Islet of Langerhans (tissue), 1 donor: Measurements from ENCODE around the gene USP6NL.

Source experiments
- FAIRE-seq: peaks from one replicate; lab custom pipeline; 2011; peaks lifted over from hg19 to GRCh38; lab: Jason Lieb, UNC

Gene USP6NL

DNA sequence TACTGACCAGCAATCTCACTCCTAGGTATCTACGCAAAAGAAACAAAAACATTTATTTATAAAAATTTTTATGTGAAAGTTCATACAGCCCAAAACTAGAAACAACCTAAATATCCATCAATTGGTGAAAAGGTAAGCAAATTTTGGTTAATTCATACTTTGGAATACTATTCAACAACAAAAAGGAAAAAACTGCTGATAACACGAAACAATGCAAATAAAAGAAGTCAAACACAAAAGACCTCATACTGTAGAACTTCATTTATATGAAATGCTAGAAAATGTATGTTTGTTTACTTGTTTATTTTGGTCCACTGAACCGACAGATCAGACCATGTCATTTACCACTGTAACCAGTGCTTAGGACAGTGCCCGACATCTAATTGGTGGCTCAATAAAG lies 60.3 kb downstream of the USP6NL start:
- peak; percentile 45 for FAIRE-seq

- FAIRE-seq = no peak
Observed at GRCh38 chr10:11548768-11549099, 62.7 kb downstream of the USP6NL start.

DNA sequence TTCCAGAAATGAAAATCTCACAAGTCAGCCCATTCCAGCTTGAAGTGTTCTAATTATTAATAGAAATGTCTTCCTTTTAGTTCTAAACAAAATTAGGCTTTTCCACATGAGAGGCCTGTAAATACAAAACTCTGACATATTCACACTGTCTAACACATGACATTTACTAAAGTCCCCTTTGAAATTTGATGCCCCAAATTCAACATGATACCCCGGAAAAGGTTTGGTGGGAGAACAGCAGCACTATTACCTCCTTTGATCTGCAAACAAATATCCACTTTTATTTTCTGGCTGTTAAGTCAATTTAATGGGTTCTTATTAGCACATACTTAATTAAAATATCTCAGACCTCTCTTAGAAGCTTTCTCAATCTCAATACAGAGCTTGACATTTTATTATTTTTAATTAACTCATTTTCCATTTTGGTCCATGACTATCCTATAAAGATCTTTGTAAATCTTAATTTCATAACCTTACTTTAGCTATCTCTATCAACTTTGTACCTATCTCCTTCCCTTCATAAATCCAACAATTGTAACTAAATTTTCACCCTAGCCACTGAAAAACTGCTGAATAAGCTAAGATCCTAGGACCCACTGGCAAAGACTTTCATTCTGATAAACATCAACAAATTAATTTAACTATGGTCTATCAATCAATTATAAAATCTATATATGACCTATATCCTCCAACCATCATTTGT lies 63.2 kb downstream of the USP6NL start:
- FAIRE-seq = peak; percentile 21

- FAIRE-seq = no peak
Observed at GRCh38 chr10:11546581-11546980, 64.9 kb downstream of the USP6NL start.

DNA sequence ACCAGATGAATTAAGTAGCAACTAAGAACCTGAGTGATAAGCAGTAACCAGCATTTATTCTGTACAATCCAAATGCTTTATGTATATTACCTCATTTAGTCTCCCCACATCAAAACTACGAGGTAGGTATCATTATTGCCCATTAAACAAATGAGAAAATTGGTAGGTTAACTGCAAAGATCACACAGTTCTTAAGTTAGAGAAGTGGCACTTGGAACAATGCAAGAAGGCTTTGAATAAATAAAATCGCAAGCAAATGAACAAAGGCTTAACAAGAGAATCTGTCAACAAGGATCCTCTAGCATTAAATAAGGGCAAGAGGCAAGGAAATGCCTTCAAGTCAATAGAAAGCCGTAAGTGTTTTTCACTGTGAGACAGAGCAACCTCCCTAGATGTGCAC lies 70.2 kb downstream of the USP6NL start:
- no peak for FAIRE-seq

GRCh38 chr10:11539191-11539868 lies 72.1 kb downstream of the USP6NL start:
- peak; percentile 84 for FAIRE-seq

- no peak for FAIRE-seq
Observed at GRCh38 chr10:11538834-11539190, 72.6 kb downstream of the USP6NL start.

- no peak for FAIRE-seq
Observed at GRCh38 chr10:11536228-11536627, 75.2 kb downstream of the USP6NL start.

DNA sequence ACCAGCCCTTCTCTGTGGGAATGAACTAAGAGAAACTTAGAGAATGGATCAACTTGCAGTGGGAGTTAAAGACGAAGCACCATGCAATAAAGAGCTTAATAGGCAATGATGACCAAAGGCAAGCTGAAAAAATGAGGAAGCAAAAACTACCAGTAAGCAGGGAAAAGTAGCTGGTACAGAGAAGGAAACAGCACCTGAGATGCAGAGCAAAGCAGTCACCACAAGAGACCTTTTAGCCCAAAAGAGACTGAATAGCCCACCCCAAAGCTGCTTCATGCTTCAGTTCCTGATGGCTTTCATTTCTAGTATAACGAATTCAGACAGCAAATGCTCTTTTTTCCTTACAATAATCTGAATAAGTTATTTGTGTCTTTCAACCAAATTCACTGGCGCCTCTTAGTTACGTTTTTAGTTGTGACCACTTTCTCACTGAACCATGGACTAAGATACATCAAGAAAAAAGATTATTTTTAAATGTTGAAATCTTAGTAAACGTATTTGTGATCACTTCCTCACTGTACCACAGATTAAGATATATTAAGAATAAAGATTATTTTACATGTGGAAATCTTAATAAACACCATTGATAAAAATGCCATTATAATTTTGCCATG lies 76.0 kb downstream of the USP6NL start:
- FAIRE-seq = no peak

GRCh38 chr10:11533328-11533781 lies 78.1 kb downstream of the USP6NL start:
- no peak for FAIRE-seq

DNA sequence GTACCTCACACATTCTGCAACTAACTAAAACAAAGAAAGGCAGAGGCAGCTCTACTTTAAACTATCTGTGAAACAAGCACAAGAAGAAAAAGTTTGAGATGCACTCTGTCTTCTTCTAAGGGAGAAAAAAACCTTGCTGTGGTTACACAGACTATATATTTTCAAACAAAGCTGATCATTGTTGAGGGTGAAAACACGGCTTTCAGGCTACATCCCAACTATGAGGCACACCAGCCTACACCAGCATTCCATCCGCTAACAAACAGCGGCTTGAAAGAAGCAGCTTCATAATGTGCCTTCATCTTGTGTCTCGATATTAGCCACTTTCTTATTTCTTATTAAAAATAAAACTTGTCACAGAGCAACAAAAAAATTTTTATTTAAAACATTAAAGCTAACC lies 79.1 kb downstream of the USP6NL start:
- no peak for FAIRE-seq

GRCh38 chr10:11530806-11531205 lies 80.6 kb downstream of the USP6NL start:
- no peak for FAIRE-seq

DNA sequence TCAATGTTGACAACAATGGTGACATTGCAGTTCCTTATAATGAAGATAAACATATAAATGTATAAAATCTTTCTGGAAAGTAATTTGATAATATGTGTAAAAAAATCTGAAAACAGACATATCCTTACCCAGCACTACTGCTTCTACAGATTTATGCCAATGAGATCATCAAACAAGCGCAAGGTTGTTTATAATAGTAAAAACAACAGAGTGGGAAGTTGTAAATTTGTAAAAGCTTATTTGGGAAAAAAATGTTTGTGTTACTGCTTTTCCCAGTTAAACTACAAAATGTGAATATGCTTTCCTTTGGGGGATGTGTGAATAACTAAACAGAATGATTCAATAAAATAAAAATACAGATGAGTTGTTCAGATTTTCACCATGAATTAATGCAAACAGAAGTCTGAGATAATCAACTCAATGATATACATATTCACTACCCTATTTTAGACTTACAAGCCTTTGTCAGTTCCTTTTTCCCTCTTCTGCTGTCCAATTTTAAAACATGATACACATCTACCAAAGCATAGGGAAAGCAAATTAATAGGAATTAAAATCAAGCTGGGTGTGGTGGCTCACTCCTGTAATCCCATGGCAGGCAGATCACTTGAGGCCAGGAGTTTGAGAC lies 82.1 kb downstream of the USP6NL start:
- no peak for FAIRE-seq

DNA sequence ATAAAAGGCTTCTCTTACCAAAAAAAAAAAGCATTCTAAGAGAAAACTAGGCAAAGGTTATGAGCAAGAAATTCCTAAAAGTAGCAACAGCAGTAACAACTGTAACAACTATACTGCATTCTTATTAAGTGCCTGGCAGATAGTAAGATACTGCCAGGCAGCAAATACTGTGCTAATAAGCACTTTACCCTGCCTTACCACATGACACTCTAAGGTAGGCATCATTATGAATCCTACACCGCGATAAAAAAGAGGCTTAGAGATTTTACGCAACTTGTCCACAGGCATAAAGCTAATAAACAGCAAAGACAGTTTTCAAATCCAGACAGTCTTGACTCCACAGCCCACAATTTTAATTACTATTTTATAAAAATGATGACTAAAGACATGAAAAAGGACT lies 83.2 kb downstream of the USP6NL start:
- FAIRE-seq = no peak

DNA sequence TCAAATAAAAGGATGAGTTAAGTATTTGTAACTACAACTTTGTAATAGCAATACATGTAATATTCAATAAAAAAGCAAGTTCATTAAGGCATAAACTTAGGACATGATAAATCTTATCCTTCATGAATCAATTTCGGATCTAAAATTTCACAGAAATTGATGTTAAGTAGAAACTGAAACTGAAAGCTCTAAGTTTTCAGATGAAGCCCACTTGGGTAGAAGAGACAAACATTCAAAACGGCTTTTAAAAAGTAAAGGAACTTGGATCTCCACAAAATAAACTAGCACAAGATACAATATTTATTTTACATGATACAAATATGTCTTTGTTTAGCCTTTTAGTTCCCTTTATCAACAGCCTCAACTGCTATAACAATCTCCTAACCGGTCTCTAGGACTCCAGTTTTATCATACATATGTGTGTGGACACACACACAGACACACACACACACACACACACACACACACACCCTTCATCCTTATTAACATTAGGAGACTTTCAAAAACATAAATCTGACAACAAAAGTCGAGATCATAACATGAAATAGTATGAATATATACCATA lies 83.7 kb downstream of the USP6NL start:
- peak; percentile 93 for FAIRE-seq

- no peak for FAIRE-seq
Observed at GRCh38 chr10:11527068-11527467, 84.4 kb downstream of the USP6NL start.

GRCh38 chr10:11525503-11525902 lies 85.9 kb downstream of the USP6NL start:
- FAIRE-seq = peak; percentile 84

GRCh38 chr10:11522821-11523245 lies 88.6 kb downstream of the USP6NL start:
- no peak for FAIRE-seq

DNA sequence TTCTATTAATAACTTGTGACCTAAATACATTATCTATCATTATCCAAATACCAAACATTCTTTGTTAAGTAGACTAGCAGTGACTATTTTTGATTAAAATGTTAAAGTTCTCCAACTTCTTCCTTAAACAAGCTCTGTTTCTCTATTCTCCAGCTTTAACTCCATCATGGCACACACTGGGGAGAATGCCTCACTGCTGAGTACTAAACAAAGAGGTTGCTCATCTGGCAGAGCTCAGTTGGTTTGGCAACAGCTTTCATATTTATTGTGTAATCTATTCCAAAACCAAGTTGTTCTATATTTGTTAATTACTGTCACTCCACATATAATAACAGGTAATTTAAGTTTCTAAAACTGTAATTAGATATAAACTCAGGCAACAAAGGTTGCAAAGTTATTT lies 89.6 kb downstream of the USP6NL start:
- no peak for FAIRE-seq

- no peak for FAIRE-seq
Observed at GRCh38 chr10:11520892-11521291, 90.6 kb downstream of the USP6NL start.

GRCh38 chr10:11517150-11517549 lies 94.3 kb downstream of the USP6NL start:
- FAIRE-seq = no peak

DNA sequence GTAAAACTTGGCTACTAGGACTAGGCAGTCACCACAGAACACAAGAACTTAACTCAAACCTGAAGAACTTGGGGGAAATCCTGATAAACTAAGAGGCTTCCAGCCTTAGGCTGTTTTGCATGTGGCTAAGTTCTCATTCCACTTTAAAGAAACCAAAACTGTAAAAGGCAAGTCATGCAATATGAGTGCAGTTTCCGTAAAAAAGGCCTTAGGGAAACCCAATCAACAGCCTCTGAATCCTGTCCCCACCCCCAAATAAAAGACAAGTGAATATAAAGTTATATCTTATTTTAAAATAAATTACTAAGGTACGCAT lies 95.1 kb downstream of the USP6NL start:
- no peak for FAIRE-seq
